Epithelial cell of prostate (primary cell): ENCODE measurements around the gene GALNT9.
"Not testable (repeated sequence)": the region's sequence is repeated elsewhere in the genome, so short reads cannot be mapped to it uniquely, and the experiment has no call there.

Experiments
- DNase-seq: peaks from one replicate; pipeline ENCODE4 v3.0.0-alpha.2; 2011; ENCODE audit warnings: low read depth, low spot score
- H3K27ac ChIP-seq: fragments of 450-650 bp; 2 replicates; pipeline ENCODE4 v1.5.1; 2017; ENCODE audit warnings: mild to moderate bottlenecking

Gene GALNT9

DNA sequence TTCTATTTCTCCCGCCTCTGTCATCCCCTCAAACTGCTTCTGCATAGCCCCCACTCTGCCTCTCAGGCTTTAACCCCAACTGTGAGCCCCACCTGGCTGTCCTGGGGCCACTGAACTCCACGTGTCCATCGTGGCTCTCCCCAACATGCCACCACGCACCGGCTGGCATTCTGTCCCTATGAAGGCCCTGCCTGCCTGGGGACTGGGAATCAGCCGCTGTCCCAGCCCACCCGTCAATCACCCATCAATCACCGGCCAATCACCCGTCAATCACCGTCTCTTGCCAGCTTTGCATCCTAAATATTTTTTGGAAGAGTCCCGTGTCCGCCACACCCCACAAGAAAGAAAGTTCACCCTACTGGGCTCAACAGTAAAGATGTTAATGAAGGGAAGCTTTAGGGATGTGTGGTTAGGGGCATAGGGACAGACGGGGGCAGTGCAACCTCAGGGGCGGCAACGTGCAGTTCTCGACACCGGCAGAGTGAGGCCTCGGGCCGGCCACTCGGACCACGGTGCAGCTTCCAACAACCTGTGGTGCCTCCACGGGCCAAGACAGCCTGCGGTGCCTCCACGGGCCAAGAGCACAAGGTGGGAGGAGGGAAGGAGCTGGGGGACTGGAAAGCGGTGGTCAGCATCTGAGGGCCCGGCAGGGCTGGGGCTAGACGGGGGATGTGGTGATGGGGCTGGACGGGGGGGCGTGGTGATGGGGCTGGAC, 85.6 kb downstream of the GALNT9 start:
- DNase-seq: no peak
- no peak overlapping the region for H3K27ac ChIP-seq

GRCh38 chr12:132243171-132243570, 86.2 kb downstream of the GALNT9 start:
- not testable (repeated sequence) for H3K27ac ChIP-seq, DNase-seq

GRCh38 chr12:132240669-132241007, 88.8 kb downstream of the GALNT9 start:
- not testable (repeated sequence) for DNase-seq, H3K27ac ChIP-seq

GRCh38 chr12:132239796-132240668, 89.4 kb downstream of the GALNT9 start:
- H3K27ac ChIP-seq: no peak overlapping the region
- no peak for DNase-seq

DNA sequence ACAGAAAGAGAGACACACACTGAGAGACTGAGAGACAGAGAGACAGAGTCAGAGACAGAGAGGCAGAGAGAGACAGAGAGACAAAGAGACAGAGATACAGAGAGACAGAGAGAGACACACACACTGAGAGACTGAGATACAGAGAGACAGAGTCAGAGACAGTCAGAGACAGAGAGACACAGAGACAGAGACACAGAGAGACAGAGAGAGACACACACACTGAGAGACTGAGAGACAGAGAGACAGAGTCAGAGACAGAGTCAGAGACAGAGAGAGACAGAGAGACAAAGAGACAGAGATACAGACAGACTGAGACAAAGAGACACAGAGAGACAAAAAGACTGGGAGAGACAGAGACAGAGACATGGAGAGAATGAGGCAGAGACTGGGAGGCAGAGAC, 90.0 kb downstream of the GALNT9 start:
- DNase-seq: no peak
- no peak overlapping the region for H3K27ac ChIP-seq

- no peak overlapping the region for H3K27ac ChIP-seq
- no peak for DNase-seq
Observed at GRCh38 chr12:132238884-132239283, 90.5 kb downstream of the GALNT9 start.

DNA sequence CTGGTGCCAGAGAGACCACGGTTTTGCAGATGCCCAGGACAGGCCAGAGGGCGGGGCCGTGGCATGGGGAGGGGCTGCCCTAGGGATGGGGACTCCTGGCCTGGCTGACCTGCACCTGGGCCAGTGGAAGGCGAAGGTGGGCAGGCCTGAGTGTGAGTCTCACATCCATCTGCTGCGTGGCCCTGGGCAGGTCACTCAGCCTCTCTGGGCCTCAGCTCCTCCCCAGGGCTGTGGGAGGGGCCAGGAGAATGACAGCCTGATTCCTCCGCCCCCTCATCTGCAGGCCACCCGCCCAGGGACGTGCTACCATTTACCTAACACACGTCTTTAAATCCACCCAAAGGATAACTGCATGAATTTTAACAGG, 90.9 kb downstream of the GALNT9 start:
- no peak overlapping the region for H3K27ac ChIP-seq
- no peak for DNase-seq

DNA sequence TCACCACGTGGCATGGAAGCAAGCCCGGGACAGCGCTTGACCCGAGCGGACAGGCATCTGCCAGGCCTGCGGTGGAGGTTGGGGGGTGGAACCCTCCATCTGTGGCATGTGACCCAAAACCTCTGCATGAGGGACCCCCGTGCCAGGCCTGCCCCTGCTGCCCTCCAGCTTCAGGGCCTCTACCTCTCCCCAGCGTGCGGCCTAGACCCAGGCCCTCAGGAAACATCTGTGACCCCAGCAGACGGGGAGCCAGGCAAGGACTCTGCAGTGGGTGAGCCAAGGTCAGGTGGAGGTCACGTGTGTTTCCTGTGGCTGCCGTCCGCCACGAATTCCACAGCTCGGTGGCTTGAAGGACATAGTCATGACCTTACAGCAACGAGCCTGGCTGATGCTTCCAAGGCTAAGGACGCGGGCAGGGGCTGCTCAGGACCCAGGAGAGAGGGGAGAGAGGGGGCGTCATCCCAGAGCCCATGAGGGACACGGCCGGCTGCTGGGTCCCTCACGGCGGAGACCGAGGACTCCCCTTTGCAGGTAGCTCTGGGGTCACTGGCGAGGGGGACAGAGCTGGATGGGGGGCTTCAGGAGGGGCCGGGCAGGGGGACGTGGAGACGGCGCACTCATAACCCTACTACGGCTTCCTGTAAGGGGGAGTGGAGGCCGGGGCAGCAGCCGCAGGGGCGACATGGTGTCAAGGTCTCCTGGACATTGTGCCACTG, 91.5 kb downstream of the GALNT9 start:
- no peak for DNase-seq

GRCh38 chr12:132236930-132237771, 92.2 kb downstream of the GALNT9 start:
- no peak overlapping the region for H3K27ac ChIP-seq
- no peak for DNase-seq

More for the DNA sequence above, 91.5 kb downstream of the GALNT9 start:
- no peak overlapping the region for H3K27ac ChIP-seq

GRCh38 chr12:132236129-132236929, 93.1 kb downstream of the GALNT9 start:
- DNase-seq: no peak
- H3K27ac ChIP-seq: no peak overlapping the region

DNA sequence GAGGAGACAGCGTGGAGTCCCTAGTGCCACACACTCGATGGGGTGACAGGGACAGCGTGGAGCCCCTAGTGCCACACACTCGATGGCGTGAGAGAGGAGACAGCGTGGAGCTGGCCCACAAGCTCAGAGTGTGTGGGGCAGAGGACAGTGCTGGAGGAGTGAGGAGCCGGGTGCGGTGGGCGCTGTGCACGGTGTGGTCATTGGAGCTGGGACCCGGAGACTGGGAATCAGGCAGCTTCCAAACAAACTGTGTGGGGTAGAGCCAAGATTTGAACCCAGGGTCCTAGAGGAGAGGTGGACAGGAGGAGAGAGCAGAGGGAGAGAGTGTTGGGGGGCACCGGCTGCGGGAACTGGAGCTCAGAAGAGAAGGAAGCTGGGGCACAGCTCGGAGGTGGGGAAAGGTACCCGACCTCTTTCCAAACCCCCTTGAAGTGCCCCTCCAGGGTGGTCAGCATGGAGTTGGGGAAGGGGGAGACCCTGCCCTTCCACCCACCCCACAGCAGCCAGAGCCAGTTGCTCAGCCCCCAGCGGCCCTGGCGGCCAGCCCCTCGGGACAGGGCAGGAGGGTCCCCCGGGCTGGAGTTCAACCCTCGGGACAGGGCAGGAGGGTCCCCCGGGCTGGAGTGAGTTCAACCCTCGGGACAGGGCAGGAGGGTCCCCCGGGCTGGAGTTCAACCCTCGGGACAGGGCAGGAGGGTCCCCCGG, 94.1 kb downstream of the GALNT9 start:
- H3K27ac ChIP-seq: no peak overlapping the region
- no peak for DNase-seq

DNA sequence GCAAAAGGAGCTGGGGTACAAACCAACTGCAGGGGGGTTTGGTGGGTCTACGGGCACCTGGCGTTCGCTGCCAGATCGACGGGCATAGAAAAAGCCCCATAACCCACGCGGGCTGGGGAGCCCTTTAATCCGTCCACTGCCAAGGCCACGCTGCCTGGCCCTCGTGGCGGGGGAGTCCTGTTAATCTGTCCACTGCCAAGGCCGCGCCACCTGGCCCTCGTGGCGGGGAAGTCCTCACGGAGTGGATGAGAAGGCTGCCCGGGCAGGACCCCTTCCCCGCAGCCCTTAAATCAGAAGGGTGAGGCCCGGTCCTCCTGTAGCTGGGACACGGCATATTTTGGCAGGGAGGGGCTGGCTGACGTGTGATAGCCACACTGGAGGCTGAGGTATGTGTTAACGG, 99.0 kb downstream of the GALNT9 start:
- no peak for DNase-seq
- H3K27ac ChIP-seq: no peak overlapping the region

DNA sequence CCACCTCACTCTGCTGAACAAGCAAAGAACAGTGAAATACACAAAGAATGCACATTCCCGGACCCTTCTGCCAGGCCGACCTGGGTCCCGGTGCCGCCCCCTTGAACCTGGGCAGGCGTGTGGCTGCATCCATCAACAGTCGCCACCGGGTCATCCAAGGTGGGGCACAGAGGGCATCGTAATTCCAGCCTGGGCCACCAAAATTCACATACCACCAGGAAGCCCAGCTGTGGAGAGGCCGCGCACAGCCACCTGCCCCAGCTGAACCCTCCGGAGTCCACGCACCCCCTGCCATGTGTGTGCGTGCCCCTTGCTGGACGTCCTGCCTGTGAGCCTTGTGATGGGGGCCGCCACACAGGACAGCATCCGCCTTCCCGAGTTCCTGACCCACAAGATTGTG, 99.5 kb downstream of the GALNT9 start:
- H3K27ac ChIP-seq: no peak overlapping the region
- DNase-seq: no peak

- H3K27ac ChIP-seq: no peak overlapping the region
- DNase-seq: no peak
Observed at GRCh38 chr12:132229193-132229760, 100.1 kb downstream of the GALNT9 start.

- DNase-seq: no peak
- H3K27ac ChIP-seq: no peak overlapping the region
Observed at GRCh38 chr12:132228476-132229192, 100.8 kb downstream of the GALNT9 start.

GRCh38 chr12:132227782-132228475, 101.5 kb downstream of the GALNT9 start:
- no peak overlapping the region for H3K27ac ChIP-seq
- DNase-seq: no peak

DNA sequence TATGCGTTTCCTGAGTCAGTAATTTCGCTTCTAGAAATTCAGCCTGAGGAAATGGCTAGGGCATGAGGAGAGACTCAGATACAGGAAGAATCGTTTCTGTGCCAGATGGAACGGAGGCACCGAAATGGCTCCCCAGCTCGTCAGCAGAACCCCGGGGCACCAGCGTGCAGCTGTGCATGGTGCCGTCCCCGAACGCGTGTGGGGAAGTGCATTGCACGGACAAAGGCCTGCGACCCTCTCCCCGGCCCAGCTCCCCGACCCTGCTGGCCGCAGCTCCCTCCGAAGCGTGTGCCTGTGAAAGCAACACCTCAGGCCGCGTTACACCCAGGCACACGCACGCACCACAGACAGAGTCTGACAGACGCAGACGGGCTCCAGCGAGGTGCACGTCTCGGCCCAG, 102.3 kb downstream of the GALNT9 start:
- H3K27ac ChIP-seq: no peak overlapping the region

More for the DNA sequence above, 102.3 kb downstream of the GALNT9 start:
- no peak for DNase-seq
